Sigmoid colon (tissue), 7 donors: ENCODE data around the gene GIMAP8. TPM values are rescaled to one million over a fixed set of nuclear protein-coding genes. Genes with fewer than 3 reads are reported as not detected.

Experiments
- DNase-seq: peaks from one replicate; pipeline ENCODE4 v3.0.0-alpha.2; 2019
- H3K27ac ChIP-seq, 4 donors: fragments of 200-600 bp; sonication (generic); one replicate each; pipeline ENCODE4 v1.5.1; 2016 to 2019; ENCODE audit warnings: mild to moderate bottlenecking in 1 of 4
- H3K27me3 ChIP-seq, 3 donors: fragments of 200-600 bp; sonication (generic); one replicate each; pipeline ENCODE4 v1.5.1; 2019; ENCODE audit warnings: mild to moderate bottlenecking in 1 of 3
- H3K36me3 ChIP-seq, 4 donors: fragments of 200-600 bp; sonication (generic); one replicate each; pipeline ENCODE4 v1.5.1; 2016 to 2019
- H3K4me1 ChIP-seq, 4 donors: fragments of 200-600 bp; sonication (generic); one replicate each; pipeline ENCODE4 v1.5.1; 2017 to 2019
- H3K4me3 ChIP-seq, 4 donors: fragments of 200-600 bp; sonication (generic); one replicate each; pipeline ENCODE4 v1.5.1; 2017 to 2019; ENCODE audit warnings: mild to moderate bottlenecking in 2 of 4, moderate library complexity in 1 of 4
- H3K9me3 ChIP-seq, 4 donors: fragments of 200-600 bp in 3 of 4; sonication (generic) in 3 of 4; one replicate each; pipeline versions ENCODE4 v1.5.1 to v1.6.1; 2013 to 2019
- CTCF ChIP-seq, 4 experiments: fragments of 450-650 bp in 3 of 4; fragments of 200-600 bp in 1 of 4; IDR thresholded peaks; one replicate each; pipeline ENCODE4 v1.5.1; 2016 to 2019; ENCODE audit warnings: antibody characterized with exemption in 4 of 4, mild to moderate bottlenecking in 3 of 4, moderate library complexity in 2 of 4
- EP300 ChIP-seq, 4 donors: sonication (generic); formaldehyde crosslinking; IDR thresholded peaks; one replicate each; pipeline ENCODE4 v1.6.1; 2017; ENCODE audit warnings: antibody characterized with exemption in 4 of 4
- POLR2A ChIP-seq, 2 donors: fragments of 450-650 bp; IDR thresholded peaks; one replicate each; pipeline ENCODE4 v1.6.1; 2016; ENCODE audit warnings: antibody characterized with exemption in 2 of 2, mild to moderate bottlenecking in 2 of 2, moderate library complexity in 2 of 2
- POLR2AphosphoS5 ChIP-seq, 4 donors: sonication (generic); formaldehyde crosslinking; IDR thresholded peaks; one replicate each; pipeline ENCODE4 v1.6.1; 2017; ENCODE audit warnings: antibody characterized with exemption in 4 of 4
- WGBS, 2 donors: extraction: QIAGEN DNeasy Blood & Tissue Kit; methylation state at CpG; one replicate each; pipeline ENCODE4 v1.1.7; 2013; 5-methylcytosine and 5-hydroxymethylcytosine counted together
- intact Hi-C: fragments of 100-400 bp; cut with DNase I; formaldehyde crosslinking; loops from one replicate; pipeline ENCODE4 v1.15.1; 2023
- polyA plus RNA-seq, 3 donors: library from polyadenylated mRNA; stranded (reverse); fragments of 200-250 nt; gene quantifications; one replicate each; pipeline ENCODE4 v1.2.3, GENCODE V29; 2013
- total RNA-seq, 4 donors: library from RNA; depleted of rRNA; stranded (reverse); fragments of >200 nt; gene quantifications; one replicate each; pipeline ENCODE4 v1.1.0, GENCODE V29; 2016
- donor health status: healthy with polysubstance abuse.
- donor health status: Bipolar disorder and iron deficiency.
- donor health status: healthy.

Gene GIMAP8
- total and polyA plus RNA-seq, 7 donors = 2.4 to 10.7 (median 7.1) TPM

- intact Hi-C loops = no loop called here
- 83 to 87% methylated on average over 11 of the region's 11 CpGs for WGBS, 2 donors
- H3K4me1 ChIP-seq = peaks cover 0 to 15% (median 10%) of the 10 kb centered on the region in 4 donors
- H3K4me3 ChIP-seq = no peak overlapping the region
- DNase-seq = no peak
- peaks cover 0 to 31% (median 5%) of the 10 kb centered on the region in 4 donors for H3K36me3 ChIP-seq
- no peaks in the 10 kb centered on the region for H3K9me3 ChIP-seq
- TF ChIP-seq CTCF (IDR thresholded peaks at IDR 0.05) (no peak), POLR2AphosphoS5 (IDR thresholded peaks at IDR 0.05) (no peak)
- H3K27me3 ChIP-seq = no peaks in the 10 kb centered on the region
- peak overlapping the region in 1 of 4 donors; percentile 23 for H3K27ac ChIP-seq
Measured at GRCh38 chr7:150411606-150412005, 38.8 kb upstream of the GIMAP8 start.

GRCh38 chr7:150412016-150412415 lies 38.4 kb upstream of the GIMAP8 start:
- peaks cover 0 to 11% (median 6%) of the 10 kb centered on the region in 4 donors for H3K4me1 ChIP-seq
- H3K4me3 ChIP-seq = no peak overlapping the region
- 93 to 94% methylated on average over 11 of the region's 11 CpGs for WGBS, 2 donors
- no peak for TF ChIP-seq POLR2A (IDR thresholded peaks at IDR 0.05)
- no peak for TF ChIP-seq CTCF (IDR thresholded peaks at IDR 0.05)
- no peak for TF ChIP-seq EP300 (IDR thresholded peaks at IDR 0.05)
- TF ChIP-seq POLR2AphosphoS5 (IDR thresholded peaks at IDR 0.05) = no peak
- intact Hi-C loops = no loop called here
- H3K36me3 ChIP-seq = peaks cover 0 to 31% (median 5%) of the 10 kb centered on the region in 4 donors
- DNase-seq = no peak
- no peaks in the 10 kb centered on the region for H3K27me3 ChIP-seq
- no peak overlapping the region for H3K27ac ChIP-seq
- H3K9me3 ChIP-seq = no peaks in the 10 kb centered on the region

GRCh38 chr7:150412518-150413488 lies 37.6 kb upstream of the GIMAP8 start:
- H3K27me3 ChIP-seq = no peaks in the 10 kb centered on the region
- no peaks in the 10 kb centered on the region for H3K9me3 ChIP-seq
- peaks cover 0 to 3% (median 0%) of the 10 kb centered on the region in 4 donors for H3K4me1 ChIP-seq
- H3K4me3 ChIP-seq = no peak overlapping the region
- TF ChIP-seq EP300 (IDR thresholded peaks at IDR 0.05) (no peak), POLR2AphosphoS5 (IDR thresholded peaks at IDR 0.05) (no peak), CTCF (IDR thresholded peaks at IDR 0.05) (no peak), POLR2A (IDR thresholded peaks at IDR 0.05) (no peak)
- no peak for DNase-seq
- no peak overlapping the region for H3K27ac ChIP-seq
- H3K36me3 ChIP-seq = peaks cover 0 to 28% (median 5%) of the 10 kb centered on the region in 4 donors
- intact Hi-C loops = no loop called here
- 85 to 89% methylated on average over 37 of the region's 37 CpGs for WGBS, 2 donors

GRCh38 chr7:150413640-150414081 lies 36.8 kb upstream of the GIMAP8 start:
- intact Hi-C loops = no loop called here
- WGBS, 2 donors = 91 to 94% methylated on average over 11 of the region's 11 CpGs
- no peaks in the 10 kb centered on the region for H3K4me1 ChIP-seq
- peaks cover 0 to 21% (median 3%) of the 10 kb centered on the region in 4 donors for H3K36me3 ChIP-seq
- TF ChIP-seq POLR2AphosphoS5 (IDR thresholded peaks at IDR 0.05) (no peak), EP300 (IDR thresholded peaks at IDR 0.05) (no peak), CTCF (IDR thresholded peaks at IDR 0.05) (no peak), POLR2A (IDR thresholded peaks at IDR 0.05) (no peak)
- no peaks in the 10 kb centered on the region for H3K9me3 ChIP-seq
- H3K27ac ChIP-seq = no peak overlapping the region
- DNase-seq = no peak
- no peaks in the 10 kb centered on the region for H3K27me3 ChIP-seq
- no peak overlapping the region for H3K4me3 ChIP-seq
